ENCODE data around the gene FZR1.

DNA sequence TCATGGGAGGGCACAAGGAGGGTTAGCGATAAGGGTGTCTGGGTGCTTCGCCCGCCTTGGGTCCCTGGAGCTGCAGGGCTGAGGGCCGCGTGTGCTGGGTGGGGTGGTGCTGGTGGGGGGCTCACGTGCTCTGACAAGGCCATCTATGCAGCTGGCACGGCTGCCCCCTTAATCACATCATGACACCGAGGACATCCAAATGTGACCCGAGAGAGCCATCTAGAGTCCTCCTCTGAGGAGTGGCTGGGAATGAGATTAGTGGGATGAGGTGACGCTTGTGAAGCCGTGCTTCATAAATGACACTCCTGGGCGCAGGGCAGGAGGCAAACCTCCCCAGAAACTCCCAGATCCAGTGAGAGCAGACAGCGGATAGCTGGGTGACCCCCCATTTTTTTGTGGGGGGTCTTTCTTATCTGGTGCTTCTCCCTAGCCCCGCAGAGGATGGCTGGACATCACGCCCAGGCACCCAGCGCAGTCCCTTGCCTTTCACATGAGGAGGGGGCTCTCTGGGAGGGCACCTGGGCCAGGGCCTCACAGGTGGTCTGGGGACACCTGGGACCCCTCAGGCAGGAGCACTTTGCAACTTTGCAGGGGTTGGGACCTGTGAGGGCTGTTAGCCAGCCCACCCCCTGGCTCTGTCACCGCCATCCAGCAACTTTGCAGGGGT is 6.6 kb downstream of the FZR1 start:
- TF ChIP-seq, protein P1, sequence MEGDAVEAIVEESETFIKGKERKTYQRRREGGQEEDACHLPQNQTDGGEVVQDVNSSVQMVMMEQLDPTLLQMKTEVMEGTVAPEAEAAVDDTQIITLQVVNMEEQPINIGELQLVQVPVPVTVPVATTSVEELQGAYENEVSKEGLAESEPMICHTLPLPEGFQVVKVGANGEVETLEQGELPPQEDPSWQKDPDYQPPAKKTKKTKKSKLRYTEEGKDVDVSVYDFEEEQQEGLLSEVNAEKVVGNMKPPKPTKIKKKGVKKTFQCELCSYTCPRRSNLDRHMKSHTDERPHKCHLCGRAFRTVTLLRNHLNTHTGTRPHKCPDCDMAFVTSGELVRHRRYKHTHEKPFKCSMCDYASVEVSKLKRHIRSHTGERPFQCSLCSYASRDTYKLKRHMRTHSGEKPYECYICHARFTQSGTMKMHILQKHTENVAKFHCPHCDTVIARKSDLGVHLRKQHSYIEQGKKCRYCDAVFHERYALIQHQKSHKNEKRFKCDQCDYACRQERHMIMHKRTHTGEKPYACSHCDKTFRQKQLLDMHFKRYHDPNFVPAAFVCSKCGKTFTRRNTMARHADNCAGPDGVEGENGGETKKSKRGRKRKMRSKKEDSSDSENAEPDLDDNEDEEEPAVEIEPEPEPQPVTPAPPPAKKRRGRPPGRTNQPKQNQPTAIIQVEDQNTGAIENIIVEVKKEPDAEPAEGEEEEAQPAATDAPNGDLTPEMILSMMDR (IDR thresholded peaks at IDR 0.05): no peak
- no peak for TF ChIP-seq POLR2AphosphoS5 (IDR thresholded peaks at IDR 0.05)

Data from transverse colon (tissue), 4 donors.